Keratinocyte (primary cell): Measurements from ENCODE around the gene DYNC1LI2. TPM values are rescaled to one million over a fixed set of nuclear protein-coding genes. Genes with fewer than 3 reads are reported as not detected.

ENCODE experiments used
- DNase-seq: peaks from one replicate; pipeline ENCODE4 v3.0.0-alpha.2; 2011; ENCODE audit warnings: low read depth, missing footprints, low spot score
- FAIRE-seq: peaks from 2 replicates; lab custom pipeline; 2011; peaks lifted over from hg19 to GRCh38; lab: Jason Lieb, UNC
- H2AFZ ChIP-seq: 2 replicates; pipeline ENCODE4 v1.6.0; 2012; ENCODE audit warnings: low read length, control low read depth, inconsistent platforms; ENCODE audit not compliant: control insufficient read depth
- H3K27ac ChIP-seq: 2 replicates; pipeline ENCODE4 v1.5.1; 2011; ENCODE audit warnings: low read length; ENCODE audit not compliant: control insufficient read depth, insufficient read depth
- H3K27me3 ChIP-seq: 3 replicates; pipeline ENCODE4 v1.6.0; 2011; ENCODE audit warnings: low read length; ENCODE audit not compliant: control insufficient read depth, insufficient read depth; ENCODE audit errors: extremely low read depth
- H3K36me3 ChIP-seq, 2 experiments: 2 replicates in 1 of 2; 3 replicates in 1 of 2; pipeline ENCODE4 v1.5.1; 2011; ENCODE audit warnings: low read length in 2 of 2, mild to moderate bottlenecking in 1 of 2; ENCODE audit not compliant: control insufficient read depth in 2 of 2, insufficient read depth in 2 of 2; ENCODE audit errors: extremely low read depth in 1 of 2
- H3K4me1 ChIP-seq: 3 replicates; pipeline ENCODE4 v1.5.1; 2011; ENCODE audit warnings: low read length; ENCODE audit not compliant: control insufficient read depth, insufficient read depth; ENCODE audit errors: extremely low read depth
- H3K4me2 ChIP-seq: 3 replicates; pipeline ENCODE4 v1.6.0; 2011; ENCODE audit warnings: low read depth, low read length; ENCODE audit not compliant: control insufficient read depth, insufficient read depth; ENCODE audit errors: extremely low read depth
- H3K4me3 ChIP-seq, 3 experiments: fragments of 200-600 bp in 1 of 3; sonication (generic) in 1 of 3; 2 replicates in 2 of 3; 3 replicates in 1 of 3; pipeline ENCODE4 v1.5.1; 2011 to 2016; ENCODE audit warnings: low read length in 3 of 3, mild to moderate bottlenecking in 3 of 3, control low read depth in 2 of 3, inconsistent platforms in 1 of 3, low read depth in 1 of 3, mixed read lengths in 1 of 3, mixed run types in 1 of 3, moderate library complexity in 1 of 3; ENCODE audit not compliant: control insufficient read depth in 2 of 3, insufficient read depth in 2 of 3; ENCODE audit errors: extremely low read depth in 1 of 3
- H3K79me2 ChIP-seq: 2 replicates; pipeline ENCODE4 v1.6.0; 2012; ENCODE audit warnings: low read length; ENCODE audit not compliant: control insufficient read depth, insufficient read depth
- H3K9ac ChIP-seq: 3 replicates; pipeline ENCODE4 v1.6.0; 2011; ENCODE audit warnings: low read length; ENCODE audit not compliant: control insufficient read depth, insufficient read depth; ENCODE audit errors: extremely low read depth
- H3K9me1 ChIP-seq: 3 replicates; pipeline ENCODE4 v1.6.0; 2011; ENCODE audit warnings: low read length; ENCODE audit not compliant: control insufficient read depth, insufficient read depth; ENCODE audit errors: extremely low read depth
- H3K9me3 ChIP-seq: 2 replicates; pipeline ENCODE4 v1.5.1; 2012; ENCODE audit warnings: low read depth, low read length; ENCODE audit not compliant: control insufficient read depth
- H4K20me1 ChIP-seq: 3 replicates; pipeline ENCODE4 v1.6.0; 2011; ENCODE audit warnings: low read length; ENCODE audit not compliant: control insufficient read depth, insufficient read depth; ENCODE audit errors: extremely low read depth
- CTCF ChIP-seq, 3 experiments: IDR thresholded peaks in 1 of 3; conservative IDR thresholded peaks in 1 of 3; optimal IDR thresholded peaks in 1 of 3; 2 replicates in 2 of 3; 3 replicates in 1 of 3; pipeline versions ENCODE3 to v1.5.1; 2011; ENCODE audit warnings: low read length in 3 of 3, mild to moderate bottlenecking in 3 of 3, moderate library complexity in 2 of 3, control low read depth in 1 of 3, inconsistent platforms in 1 of 3; ENCODE audit not compliant: insufficient read depth in 2 of 3; ENCODE audit errors: extremely low read depth in 1 of 3
- EZH2 ChIP-seq: IDR thresholded peaks from one replicate; pipeline ENCODE4 v1.6.1; 2012; ENCODE audit warnings: inconsistent platforms, mild to moderate bottlenecking, low read length, moderate library complexity
- dilution Hi-C: fragments of 300-500 bp; cut with MboI; formaldehyde crosslinking; loops from one replicate; pipeline ENCODE4 v1.7.0; 2020; ENCODE audit warnings: low sequenced_read_pairs; ENCODE audit not compliant: extremely low pct_ligation_motif_present
- polyA plus RNA-seq, 5 experiments: library from polyadenylated mRNA; depleted of rRNA in 3 of 5; stranded (reverse) in 3 of 5; stranded (forward) in 1 of 5; unstranded in 1 of 5; fragments of >200 nt; gene quantifications; 1 replicate in 1 of 5; 2 replicates in 3 of 5; 3 replicates in 1 of 5; pipeline versions ENCODE4 v1.2.1 to v1.2.3, GENCODE V29; 2011 to 2012; ENCODE audit warnings: missing spikeins in 2 of 5, low read depth in 1 of 5, low replicate concordance in 1 of 5

DYNC1LI2 gene
- polyA plus RNA-seq, 1 donor (not counting 4 experiments of a cell fraction or from before 2014, with no cell fraction given) = 66.0 TPM

- Histone ChIP-seq H3K4me1 (peaks cover 29% of the 10 kb centered on the region), H3K9me3 (no peaks in the 10 kb centered on the region), H3K36me3 (no peaks in the 10 kb centered on the region), H3K4me3 (no peak overlapping the region), H3K27ac (peak overlapping the region; percentile 51), H4K20me1 (no peaks in the 10 kb centered on the region), H3K27me3 (no peaks in the 10 kb centered on the region), H3K79me2 (peaks cover 49% of the 10 kb centered on the region), H3K4me2 (peak overlapping the region; percentile 7), H3K9me1 (peaks cover 2% of the 10 kb centered on the region), H2AFZ (no peak overlapping the region), H3K9ac (peak overlapping the region; percentile 46)
- FAIRE-seq = peak; percentile 93
- TF ChIP-seq EZH2 (no peak), CTCF (optimal IDR thresholded peaks at IDR 0.05 in 1 of 3, IDR thresholded peaks at IDR 0.05 in 1 of 3, conservative IDR thresholded peaks at IDR 0.05 in 1 of 3; ENCODE audit: extremely low read depth in 1 of 3, insufficient read depth in 2 of 3, low read length in 3 of 3) (no peak)
- dilution Hi-C loops = no loop called here
- peak; percentile 69 for DNase-seq
Observed at GRCh38 chr16:66692341-66692740, 59.1 kb downstream of the DYNC1LI2 start.

GRCh38 chr16:66691234-66691633 is 60.2 kb downstream of the DYNC1LI2 start:
- no peak for DNase-seq
- Histone ChIP-seq H3K4me2 (peak overlapping the region; percentile 25), H3K27ac (no peak overlapping the region), H3K4me3 (no peak overlapping the region), H3K79me2 (peaks cover 51% of the 10 kb centered on the region), H2AFZ (no peak overlapping the region), H3K9me3 (no peaks in the 10 kb centered on the region), H4K20me1 (no peaks in the 10 kb centered on the region), H3K9me1 (peaks cover 2% of the 10 kb centered on the region), H3K9ac (no peak overlapping the region), H3K4me1 (peaks cover 29% of the 10 kb centered on the region), H3K27me3 (no peaks in the 10 kb centered on the region), H3K36me3 (no peaks in the 10 kb centered on the region)
- TF ChIP-seq EZH2 (no peak), CTCF (optimal IDR thresholded peaks at IDR 0.05 in 1 of 3, IDR thresholded peaks at IDR 0.05 in 1 of 3, conservative IDR thresholded peaks at IDR 0.05 in 1 of 3; ENCODE audit: extremely low read depth in 1 of 3, insufficient read depth in 2 of 3, low read length in 3 of 3) (no peak)
- dilution Hi-C loops = no loop called here
- no peak for FAIRE-seq
